Thyroid gland (tissue), 4 donors: ENCODE results near the gene ICAM4.

Source experiments
- POLR2A ChIP-seq, 2 donors: fragments of 450-650 bp; IDR thresholded peaks; one replicate each; pipeline ENCODE4 v1.6.1; 2017; ENCODE audit warnings: antibody characterized with exemption in 2 of 2, mild to moderate bottlenecking in 2 of 2, moderate library complexity in 1 of 2
- TF ChIP-seq, protein P1 (sequence below), 6 experiments: fragments of 200-600 bp in 3 of 6; fragments of 450-650 bp in 3 of 6; sonication (generic) in 3 of 6; IDR thresholded peaks; one replicate each; pipeline ENCODE4 v1.5.1; 2016 to 2019; ENCODE audit warnings: antibody characterized with exemption in 6 of 6, mild to moderate bottlenecking in 2 of 6, inconsistent platforms in 1 of 6, moderate library complexity in 1 of 6

- TF ChIP-seq, protein P1, sequence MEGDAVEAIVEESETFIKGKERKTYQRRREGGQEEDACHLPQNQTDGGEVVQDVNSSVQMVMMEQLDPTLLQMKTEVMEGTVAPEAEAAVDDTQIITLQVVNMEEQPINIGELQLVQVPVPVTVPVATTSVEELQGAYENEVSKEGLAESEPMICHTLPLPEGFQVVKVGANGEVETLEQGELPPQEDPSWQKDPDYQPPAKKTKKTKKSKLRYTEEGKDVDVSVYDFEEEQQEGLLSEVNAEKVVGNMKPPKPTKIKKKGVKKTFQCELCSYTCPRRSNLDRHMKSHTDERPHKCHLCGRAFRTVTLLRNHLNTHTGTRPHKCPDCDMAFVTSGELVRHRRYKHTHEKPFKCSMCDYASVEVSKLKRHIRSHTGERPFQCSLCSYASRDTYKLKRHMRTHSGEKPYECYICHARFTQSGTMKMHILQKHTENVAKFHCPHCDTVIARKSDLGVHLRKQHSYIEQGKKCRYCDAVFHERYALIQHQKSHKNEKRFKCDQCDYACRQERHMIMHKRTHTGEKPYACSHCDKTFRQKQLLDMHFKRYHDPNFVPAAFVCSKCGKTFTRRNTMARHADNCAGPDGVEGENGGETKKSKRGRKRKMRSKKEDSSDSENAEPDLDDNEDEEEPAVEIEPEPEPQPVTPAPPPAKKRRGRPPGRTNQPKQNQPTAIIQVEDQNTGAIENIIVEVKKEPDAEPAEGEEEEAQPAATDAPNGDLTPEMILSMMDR (IDR thresholded peaks at IDR 0.05), result no peak
- TF ChIP-seq POLR2A (IDR thresholded peaks at IDR 0.05), result no peak
Observed at GRCh38 chr19:10262771-10263170, 24.0 kb upstream of the ICAM4 start.
